Putamen (tissue), 1 donor: Measurements from ENCODE around the gene FNDC3A.

Experiments used
- DNase-seq: peaks from one replicate; pipeline ENCODE4 v3.0.0-alpha.2; 2016; ENCODE audit warnings: low spot score

FNDC3A gene

GRCh38 chr13:48975856-48976575, at the start of gene FNDC3A:
Gene FNDC3A, plus strand, starts transcription at chr13:48975912. Its CDS starts 30,279 bp downstream, at chr13:49006191.
- DNase-seq: peak; percentile 80

- no peak for DNase-seq
Observed at GRCh38 chr13:48928757-48929430, 46.8 kb upstream of the FNDC3A start.

- DNase-seq: no peak
Observed at GRCh38 chr13:48930918-48931317, 44.8 kb upstream of the FNDC3A start.

- no peak for DNase-seq
Observed at GRCh38 chr13:48938308-48938943, 37.3 kb upstream of the FNDC3A start.

GRCh38 chr13:48939728-48940127, 36.0 kb upstream of the FNDC3A start:
- no peak for DNase-seq

GRCh38 chr13:48942131-48942530, 33.6 kb upstream of the FNDC3A start:
- no peak for DNase-seq

GRCh38 chr13:48944221-48944620, 31.5 kb upstream of the FNDC3A start:
- no peak for DNase-seq

GRCh38 chr13:48945626-48946025, 30.1 kb upstream of the FNDC3A start:
- no peak for DNase-seq

GRCh38 chr13:48946163-48946562, 29.5 kb upstream of the FNDC3A start:
- DNase-seq: no peak

- DNase-seq: no peak
Observed at GRCh38 chr13:48949566-48950500, 25.9 kb upstream of the FNDC3A start.

- DNase-seq: no peak
Observed at GRCh38 chr13:48950501-48950875, 25.2 kb upstream of the FNDC3A start.

GRCh38 chr13:48954081-48954480, 21.6 kb upstream of the FNDC3A start:
- no peak for DNase-seq

- DNase-seq: no peak
Observed at GRCh38 chr13:48955536-48955935, 20.2 kb upstream of the FNDC3A start.

GRCh38 chr13:48961379-48961778, 14.3 kb upstream of the FNDC3A start:
- DNase-seq: no peak

- DNase-seq: no peak
Observed at GRCh38 chr13:48962281-48962680, 13.4 kb upstream of the FNDC3A start.

- DNase-seq: no peak
Observed at GRCh38 chr13:48965736-48966135, 10.0 kb upstream of the FNDC3A start.

- no peak for DNase-seq
Observed at GRCh38 chr13:48969685-48970084, 6.0 kb upstream of the FNDC3A start.

GRCh38 chr13:48973845-48974431, 1.8 kb upstream of the FNDC3A start:
- no peak for DNase-seq

GRCh38 chr13:48975101-48975855, 434 bp upstream of the FNDC3A start:
- DNase-seq: peak; percentile 71

- DNase-seq: peak; percentile 71
Observed at GRCh38 chr13:48976576-48977285, 1.0 kb downstream of the FNDC3A start.
